ENCODE measurements around the gene TBCK.

GRCh38 chr4:106270736-106271135 lies 45.3 kb downstream of the TBCK start:
- TF ChIP-seq CTCF (conservative IDR thresholded peaks at IDR 0.05; ENCODE audit: low read depth, low read length) (no peak), EZH2 (IDR thresholded peaks at IDR 0.05; ENCODE audit: borderline replicate concordance, low read depth, low read length, poor library complexity, severe bottlenecking) (no peak)

All from A673 (cell line).